HG03175 (cell line): ENCODE measurements around the gene GRM1.
"Not testable (repeated sequence)": the region's sequence is repeated elsewhere in the genome, so short reads cannot be mapped to it uniquely, and the experiment has no call there.

ENCODE experiments used
- ATAC-seq: cut with Tn5 transposase; IDR thresholded peaks from one replicate; pipeline ENCODE4 v1.9.1; 2021; ENCODE audit warnings: mild to moderate bottlenecking, moderate library complexity; ENCODE audit not compliant: unreplicated experiment

GRM1 gene

DNA sequence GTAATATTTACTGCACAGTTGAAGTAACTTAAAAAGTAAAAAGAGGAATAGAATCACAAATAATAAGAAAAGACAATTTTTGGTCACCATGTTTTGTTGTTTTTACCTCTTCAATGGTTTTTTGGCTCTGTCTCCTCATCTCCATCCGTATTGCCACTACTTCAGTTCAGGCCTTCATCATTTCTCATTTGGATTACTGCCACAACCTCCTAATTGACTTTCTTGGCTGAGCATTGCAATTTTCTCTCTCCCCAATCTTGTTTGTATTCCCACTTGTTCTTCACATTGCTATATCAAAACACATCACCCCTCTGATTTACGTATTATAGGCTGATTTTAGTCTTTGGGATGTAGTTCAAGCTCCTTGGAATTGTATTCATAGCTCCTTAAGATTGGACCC is 161.7 kb downstream of the GRM1 start:
- ATAC-seq: no peak

DNA sequence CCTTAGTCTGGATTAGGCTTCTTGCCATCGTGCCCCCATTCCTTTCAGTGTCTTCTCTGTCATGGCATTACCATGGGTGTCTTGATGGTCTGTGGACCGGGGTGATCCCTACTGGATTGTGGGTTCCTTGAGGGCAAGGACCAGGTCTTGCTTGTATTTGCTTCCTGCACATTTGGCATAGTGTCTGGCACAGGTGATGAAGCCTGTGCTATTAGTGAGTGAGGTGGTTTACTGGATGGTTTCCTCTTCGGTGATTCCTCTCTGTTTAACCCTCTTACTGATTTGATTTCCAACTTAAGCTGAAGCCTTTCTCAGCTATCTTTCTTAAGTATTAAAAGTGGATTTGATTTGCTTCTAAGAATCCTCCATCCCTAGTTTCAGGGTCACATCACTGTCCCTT is 162.3 kb downstream of the GRM1 start:
- no peak for ATAC-seq

DNA sequence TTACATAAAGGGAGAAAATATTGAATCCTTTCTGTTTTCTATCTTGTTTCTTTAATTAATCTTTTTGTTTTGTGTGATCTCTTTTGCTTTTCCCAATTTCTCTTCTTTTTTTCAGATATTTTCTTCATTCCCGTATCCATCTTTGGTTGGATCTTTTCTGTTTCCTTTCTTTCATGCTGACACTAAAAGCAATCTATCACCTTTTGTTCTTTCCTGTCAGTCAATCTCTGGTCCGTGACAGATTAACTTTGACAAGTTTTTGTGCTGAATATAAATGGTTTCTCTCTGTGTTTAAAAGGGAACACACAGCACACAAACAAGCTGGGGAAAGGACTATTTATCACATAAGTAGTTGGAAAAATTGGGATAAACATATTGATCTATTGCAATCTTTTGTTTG is 162.8 kb downstream of the GRM1 start:
- ATAC-seq: no peak

DNA sequence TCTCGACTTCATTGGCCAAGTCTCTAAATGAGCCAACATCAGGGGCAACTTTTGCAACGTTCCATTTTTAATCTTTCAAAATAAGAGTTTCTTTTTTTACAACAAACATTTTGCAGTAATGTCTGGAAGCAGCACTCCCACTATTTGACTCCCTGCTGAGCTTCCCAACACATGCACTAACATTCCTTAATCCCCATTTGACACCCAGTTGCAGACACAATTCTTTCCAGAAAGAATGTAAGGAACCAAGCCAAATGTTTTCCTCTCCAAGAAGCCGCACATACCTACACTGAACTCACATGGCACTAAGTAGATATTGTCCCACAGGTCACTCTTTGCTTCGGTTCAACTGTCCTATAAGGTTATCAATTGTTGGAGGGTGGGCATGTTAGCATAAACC is 165.6 kb downstream of the GRM1 start:
- no peak for ATAC-seq

DNA sequence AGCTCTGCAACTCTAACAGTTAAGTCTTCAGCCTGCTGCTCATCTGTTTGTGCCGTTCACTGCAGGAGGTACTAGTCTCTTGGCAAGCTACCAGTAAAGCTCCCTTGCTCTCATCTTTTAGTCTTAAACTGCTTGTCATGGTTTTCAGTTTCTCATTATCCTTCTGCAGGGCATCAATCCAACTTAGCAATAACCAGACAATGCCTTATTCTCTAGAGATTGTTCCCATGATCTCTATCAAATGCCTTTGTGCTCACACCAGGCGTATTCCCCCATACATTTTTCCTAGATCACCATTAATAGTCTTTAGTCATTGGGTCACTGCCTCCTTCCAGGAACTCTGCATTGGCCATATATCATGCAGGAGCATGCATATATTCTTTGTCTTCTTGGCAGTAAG is 171.3 kb downstream of the GRM1 start:
- ATAC-seq: no peak

DNA sequence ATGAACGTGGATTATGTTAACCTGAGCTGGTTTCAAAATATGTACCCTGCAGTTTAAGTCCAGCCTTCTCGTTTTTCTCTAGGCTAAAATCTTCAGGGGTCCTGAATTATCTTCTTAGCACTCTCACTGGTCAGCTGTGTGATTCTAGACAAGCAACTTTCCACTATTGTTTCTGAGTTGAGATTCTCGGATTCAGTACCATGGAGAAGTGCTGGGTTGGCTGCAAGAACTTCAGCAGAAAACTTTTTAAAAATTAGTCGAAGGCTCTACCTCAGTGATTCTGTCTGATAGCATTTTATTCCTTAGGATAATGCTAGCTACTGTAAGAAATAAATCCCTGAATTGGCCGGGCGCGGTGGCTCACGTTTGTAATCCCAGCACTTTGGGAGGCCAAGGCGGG is 173.7 kb downstream of the GRM1 start:
- ATAC-seq: no peak

DNA sequence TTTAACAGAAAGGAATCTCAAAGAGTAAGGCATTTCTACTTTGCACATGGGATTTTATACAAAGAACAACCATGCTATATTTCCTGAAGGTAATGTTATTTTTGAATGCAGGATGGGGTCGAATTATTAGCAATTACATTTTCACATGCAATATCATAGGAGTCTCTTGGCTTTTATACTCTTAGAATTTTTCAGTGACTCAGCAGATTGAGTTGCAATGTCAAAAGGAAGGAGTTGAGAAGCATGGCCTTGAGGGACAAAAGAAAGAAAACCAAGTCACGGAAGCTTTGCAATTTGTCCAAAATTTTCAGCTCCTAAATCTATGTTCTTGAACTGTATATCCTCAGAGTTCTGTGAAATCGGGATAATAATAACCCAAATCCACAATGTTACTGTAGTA is 181.1 kb downstream of the GRM1 start:
- ATAC-seq: no peak

DNA sequence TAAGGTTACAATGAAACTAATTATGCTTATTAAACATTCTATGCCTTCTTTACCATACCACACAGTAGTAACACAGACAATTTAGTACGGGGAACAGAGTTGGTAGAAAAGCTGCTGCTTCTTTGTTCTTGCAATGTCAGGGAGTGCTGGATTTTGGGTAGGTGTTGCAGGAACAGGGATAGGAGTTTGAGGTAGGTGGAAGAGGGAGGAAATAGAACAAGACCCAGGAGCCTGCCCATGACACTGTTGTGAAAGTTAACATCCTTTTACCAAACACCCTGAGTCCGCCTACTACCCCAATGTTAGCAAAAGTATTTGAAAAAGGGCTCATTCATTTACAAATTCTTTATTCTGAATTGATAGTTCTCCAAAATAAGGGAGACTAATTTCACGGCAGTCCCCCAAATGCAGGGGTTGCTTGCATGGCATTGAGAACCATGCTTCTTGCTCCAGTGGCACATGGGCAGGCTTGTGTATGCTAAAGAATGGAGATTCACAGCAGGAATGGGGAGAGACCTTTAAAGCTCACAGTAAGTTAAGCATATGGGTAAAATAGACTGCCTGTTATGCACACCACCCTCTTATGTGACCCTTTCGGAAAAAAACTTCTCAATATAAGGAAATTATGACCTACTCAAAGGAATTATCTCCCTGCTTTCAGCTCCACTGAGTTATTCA is 181.7 kb downstream of the GRM1 start:
- no peak for ATAC-seq

DNA sequence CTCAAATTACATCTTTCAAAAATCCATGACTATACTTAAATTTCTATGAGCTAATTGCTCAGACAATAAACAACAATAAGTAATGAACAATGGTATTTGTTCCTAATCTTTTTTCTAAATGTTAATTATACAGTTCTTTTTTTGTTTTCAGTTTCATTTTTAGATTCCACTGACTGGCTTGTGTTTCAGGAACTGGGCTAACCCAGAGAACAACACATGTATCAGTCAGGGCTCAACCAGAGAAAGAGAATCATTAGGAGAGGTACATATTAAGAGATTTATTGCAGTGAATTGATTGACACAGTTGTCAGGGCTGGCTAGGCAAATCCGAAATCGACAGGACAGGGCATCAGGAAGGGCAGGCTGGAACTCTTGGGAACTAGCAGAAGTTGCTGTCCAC is 182.8 kb downstream of the GRM1 start:
- ATAC-seq: no peak

DNA sequence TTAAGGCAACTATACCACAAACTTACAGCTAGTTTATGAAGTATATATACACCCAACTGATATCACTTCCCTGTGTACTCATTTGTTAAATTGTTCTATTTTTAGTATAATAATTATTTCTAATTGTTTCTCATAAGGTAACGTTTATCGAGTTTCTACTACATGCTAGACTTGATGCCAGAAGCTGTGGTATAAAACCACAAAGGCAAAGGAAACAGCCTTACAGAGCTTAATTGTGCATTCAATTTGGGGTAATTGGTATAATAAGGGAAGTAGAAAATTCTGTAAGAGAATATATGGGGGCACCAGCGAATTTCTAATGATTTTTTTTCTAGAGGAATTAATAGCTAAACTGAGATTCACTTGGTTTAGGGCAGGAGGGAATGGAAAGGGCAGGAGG is 183.9 kb downstream of the GRM1 start:
- ATAC-seq: no peak

DNA sequence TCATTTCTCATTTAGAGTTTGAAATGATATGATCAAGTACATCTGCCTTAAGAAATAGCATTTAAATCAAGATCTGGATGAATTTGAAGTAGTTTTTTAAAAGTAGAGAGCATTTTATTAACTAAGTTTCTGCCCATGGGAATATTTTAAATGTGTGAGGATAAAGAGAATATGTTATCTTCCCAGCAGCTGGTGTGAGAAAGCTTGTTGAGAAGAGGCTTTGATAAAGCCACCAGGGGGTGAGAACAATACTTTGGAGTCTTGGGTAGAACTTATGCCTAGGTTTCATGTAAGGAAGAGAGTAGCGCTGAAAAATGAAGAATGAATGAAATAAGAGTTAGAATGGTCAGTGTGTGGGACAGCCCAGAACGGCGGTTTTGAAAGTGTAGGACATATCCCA is 190.2 kb downstream of the GRM1 start:
- no peak for ATAC-seq

DNA sequence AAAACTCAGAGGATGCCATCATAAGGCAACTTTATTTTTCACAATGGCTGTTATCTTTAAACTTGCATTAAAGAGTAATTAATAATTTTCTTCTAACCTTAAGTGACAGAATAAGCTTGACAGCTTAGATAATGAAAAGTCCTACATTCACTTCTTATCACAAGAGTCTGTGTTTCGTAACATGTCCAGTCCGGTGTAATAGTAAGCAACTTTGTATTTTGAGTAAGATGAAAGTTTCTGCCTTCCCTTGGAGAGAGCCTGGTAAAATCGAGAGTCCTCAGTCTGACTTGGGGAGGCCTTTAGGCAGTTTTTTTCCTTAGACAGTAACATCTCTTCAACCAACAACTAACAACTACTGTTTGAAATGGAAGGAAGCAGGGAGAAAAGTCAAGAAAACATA is 195.6 kb downstream of the GRM1 start:
- ATAC-seq: no peak

DNA sequence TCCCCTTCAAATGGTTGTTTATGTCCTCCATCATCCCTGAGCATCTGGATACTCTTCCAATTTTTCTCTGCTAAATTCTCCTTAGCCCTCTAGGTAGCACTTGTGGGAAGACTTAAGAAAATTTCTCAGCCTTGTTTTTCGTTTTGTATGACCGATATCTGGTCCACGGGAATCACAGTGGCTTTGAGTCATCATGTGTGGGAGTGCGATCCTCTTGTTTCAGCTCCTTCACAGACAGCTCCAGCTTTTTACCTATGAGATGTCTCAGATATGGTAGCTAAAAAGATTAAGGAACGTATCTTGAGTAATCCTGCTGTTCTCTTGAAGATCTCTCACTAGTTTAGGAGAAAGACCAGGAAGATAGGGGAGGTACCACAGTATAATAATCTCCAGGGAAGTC is 196.1 kb downstream of the GRM1 start:
- ATAC-seq: no peak

DNA sequence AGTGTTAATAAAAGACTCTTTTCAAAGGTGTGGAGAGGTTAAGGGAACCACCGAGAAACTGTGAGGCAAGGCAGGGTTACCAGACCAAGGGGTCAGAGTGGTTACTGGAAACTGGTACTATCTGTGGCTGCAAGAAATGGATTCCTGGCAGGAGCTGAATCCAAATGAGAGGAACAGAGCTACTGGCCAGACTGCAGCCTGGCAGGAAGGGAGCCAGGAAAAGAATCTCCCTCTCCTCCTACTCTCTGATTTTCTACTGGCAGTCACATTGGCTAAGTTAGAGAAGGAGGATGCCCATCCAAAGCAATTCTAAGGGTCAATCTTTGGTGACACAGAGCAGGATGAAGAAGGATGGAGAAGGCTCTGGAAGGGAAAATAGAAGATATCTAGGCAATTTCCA is 211.5 kb downstream of the GRM1 start:
- no peak for ATAC-seq

DNA sequence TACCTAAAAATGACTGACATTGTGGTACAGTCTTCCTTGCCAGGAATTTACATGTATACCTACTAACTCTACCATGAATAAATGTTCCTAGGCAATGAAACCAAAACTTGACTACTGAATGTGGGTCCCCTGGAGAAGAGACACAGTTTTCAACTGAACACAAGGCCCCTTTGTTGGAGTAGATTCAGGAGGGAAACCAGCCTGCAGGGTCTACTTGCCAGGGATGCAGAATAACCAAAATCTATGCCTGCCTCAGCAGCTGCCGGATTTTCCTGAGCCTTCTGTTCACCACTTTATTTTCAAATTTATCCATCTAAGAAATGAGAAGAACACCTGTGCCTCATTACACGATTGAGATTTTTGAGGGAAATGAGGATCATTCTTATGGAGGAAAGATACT is 211.9 kb downstream of the GRM1 start:
- no peak for ATAC-seq

DNA sequence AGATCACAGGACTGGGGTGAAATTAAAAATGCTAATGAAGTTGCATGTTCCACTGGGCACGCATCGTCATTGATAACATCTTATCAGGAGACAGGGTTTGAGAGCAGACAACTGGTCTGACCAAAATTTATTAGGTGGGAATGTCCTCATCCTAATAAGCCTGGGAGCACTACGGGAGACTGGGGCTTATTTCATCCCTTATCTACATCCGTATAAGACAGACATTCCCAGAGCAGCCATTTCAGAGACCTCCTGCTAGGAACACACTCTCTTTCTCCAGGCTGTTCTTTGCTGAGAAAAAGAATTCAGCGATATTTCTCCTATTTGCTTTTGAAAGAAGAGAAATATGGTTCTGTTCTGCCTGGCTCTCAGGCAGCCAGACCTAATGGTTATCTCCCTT is 214.8 kb downstream of the GRM1 start:
- not testable (repeated sequence) for ATAC-seq

DNA sequence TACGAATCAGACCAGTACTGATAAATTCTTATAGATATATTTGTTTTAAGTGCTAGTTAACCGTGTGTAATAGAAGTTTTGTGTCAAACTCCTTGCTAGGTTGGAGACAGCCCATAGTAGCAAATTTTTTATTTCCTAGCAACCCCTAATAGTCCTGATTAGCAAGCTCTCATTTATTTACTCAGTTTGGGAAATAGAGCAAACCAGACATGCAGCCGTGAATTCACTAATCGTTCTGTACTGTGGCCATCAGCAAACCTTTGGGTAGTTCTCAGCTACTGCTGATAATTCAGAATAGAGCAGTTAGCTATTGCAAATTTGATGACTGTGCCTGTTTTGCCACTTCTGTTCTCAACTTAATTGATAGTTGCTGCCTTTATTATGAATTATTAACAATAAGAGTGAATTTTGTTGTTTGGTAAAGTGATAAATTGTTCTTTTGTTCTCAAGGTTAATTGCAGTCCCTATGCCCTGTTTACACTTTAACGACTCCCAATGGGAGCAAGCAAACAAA is 215.8 kb downstream of the GRM1 start:
- ATAC-seq: no peak

DNA sequence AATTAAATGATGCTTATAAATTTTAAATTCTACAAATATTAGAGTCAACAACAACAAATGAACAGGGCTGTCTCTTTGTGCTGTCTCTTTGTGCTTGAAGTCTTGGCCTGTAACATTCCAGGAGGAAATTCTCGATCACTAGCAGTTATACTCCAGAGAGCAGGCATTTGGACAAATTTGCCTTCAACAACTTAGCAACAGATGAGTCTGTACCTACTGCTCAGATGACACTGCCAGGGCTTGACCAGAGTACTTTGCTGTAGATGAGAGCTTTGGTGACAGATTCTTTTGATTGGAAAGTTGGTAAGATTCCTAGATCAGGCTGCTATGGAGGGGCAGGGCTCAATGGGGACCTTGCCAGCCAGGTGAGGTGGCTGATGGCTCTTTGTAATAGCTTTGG is 217.2 kb downstream of the GRM1 start:
- ATAC-seq: no peak

DNA sequence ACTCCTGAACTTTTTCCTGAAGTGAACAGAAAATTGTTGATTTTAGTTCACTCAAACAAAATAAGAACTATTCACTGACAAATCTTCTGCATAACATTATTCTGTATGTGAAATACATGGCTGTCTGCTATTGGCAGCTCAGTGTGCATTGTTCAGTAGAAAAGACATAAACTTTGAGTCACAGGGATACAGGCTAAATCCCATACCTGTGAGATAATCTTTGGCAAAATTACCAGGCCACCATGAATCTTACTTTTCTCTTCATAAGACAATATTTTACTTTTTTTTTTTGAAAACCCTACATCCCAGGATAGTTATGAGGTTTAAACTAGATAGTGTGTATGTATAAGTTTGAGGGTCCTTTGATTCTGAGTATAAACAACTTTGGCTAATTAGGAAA is 224.8 kb downstream of the GRM1 start:
- no peak for ATAC-seq

DNA sequence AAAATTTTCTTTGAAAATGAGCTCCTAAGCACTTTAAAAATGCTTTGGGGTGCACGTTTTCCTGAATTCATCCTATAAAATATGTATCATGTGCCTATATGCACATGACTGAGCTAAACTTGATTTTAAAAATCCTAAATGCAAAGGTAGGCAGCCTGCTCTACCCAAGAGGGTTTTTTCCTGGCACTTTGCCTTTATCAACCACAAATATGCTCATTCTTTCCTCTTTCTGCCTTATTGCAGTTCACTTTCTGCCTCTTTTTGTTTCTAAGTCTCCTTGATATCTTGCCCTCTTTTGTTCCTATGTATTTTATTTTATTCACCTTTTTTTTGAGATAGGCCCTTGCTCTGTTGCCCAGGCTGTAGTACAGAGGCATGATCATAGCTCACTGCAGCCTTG is 229.3 kb downstream of the GRM1 start:
- no peak for ATAC-seq

DNA sequence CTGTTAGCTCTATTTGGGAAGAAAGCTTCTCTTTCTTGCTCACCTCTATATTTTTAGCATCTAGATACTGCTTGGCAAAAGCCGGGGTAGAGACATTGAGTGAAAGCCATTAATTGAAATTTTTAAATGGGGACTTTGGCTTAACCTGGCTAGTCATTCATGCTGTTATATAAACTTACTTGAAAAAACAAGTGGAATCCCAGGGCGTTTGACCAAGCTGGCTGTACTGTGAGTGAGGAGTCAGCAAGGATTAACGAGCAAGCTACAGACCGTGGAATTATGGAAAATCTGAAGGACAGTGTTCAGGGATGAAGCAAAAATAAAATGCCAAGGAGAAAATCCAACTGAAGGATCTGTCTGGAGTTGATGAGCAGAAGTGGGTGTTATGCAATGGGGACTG is 232.0 kb downstream of the GRM1 start:
- no peak for ATAC-seq

DNA sequence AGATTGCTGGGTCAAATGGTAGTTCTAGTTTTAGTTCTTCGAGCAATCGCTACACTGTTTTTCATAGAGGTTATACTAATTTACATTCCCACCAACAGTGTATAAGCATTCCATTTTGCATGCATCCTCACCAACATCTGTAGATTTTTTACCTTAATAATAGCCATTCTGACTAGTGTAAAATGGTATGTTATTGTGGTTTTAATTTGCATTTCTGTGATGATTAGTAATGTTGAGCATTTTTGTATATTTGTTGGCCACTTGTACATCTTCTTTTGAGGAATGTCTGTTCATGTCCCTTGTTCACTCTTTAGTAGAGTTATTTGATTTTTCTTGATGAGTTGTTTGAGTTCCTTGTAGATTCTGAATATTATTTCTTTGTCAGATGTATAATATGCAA is 236.2 kb downstream of the GRM1 start:
- no peak for ATAC-seq

DNA sequence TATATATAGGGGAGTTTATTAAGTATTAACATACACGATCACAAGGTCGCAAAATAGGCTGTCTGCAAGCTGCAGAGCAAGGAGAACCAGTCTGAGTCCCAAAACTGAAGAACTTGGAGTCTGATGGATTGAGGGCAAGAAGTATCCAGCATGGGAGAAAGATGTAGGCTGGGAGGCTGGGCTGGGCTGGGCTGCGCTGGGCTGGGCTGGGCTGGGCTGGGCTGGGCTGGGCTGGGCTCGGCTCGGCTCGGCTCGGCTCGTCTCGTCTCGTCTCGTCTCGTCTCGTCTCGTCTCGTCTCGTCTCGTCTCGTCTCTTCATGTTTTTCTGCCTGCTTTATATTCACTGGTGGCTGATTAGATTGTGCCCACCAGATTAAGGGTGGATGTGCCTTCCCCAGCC is 238.6 kb downstream of the GRM1 start:
- ATAC-seq: no peak
